ENCODE measurements around the gene ADH7.

- TF ChIP-seq, protein P1, sequence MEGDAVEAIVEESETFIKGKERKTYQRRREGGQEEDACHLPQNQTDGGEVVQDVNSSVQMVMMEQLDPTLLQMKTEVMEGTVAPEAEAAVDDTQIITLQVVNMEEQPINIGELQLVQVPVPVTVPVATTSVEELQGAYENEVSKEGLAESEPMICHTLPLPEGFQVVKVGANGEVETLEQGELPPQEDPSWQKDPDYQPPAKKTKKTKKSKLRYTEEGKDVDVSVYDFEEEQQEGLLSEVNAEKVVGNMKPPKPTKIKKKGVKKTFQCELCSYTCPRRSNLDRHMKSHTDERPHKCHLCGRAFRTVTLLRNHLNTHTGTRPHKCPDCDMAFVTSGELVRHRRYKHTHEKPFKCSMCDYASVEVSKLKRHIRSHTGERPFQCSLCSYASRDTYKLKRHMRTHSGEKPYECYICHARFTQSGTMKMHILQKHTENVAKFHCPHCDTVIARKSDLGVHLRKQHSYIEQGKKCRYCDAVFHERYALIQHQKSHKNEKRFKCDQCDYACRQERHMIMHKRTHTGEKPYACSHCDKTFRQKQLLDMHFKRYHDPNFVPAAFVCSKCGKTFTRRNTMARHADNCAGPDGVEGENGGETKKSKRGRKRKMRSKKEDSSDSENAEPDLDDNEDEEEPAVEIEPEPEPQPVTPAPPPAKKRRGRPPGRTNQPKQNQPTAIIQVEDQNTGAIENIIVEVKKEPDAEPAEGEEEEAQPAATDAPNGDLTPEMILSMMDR (conservative IDR thresholded peaks at IDR 0.05 in 1 of 2, IDR thresholded peaks at IDR 0.05 in 1 of 2; ENCODE audit: extremely low read depth in 1 of 2, insufficient read depth in 1 of 2, low read depth in 1 of 2, low read length in 2 of 2): no peak
- TF ChIP-seq EZH2 (IDR thresholded peaks at IDR 0.05; ENCODE audit: borderline replicate concordance, low read length): no peak
Observed at GRCh38 chr4:99463566-99463965, 28.4 kb upstream of the ADH7 start.

Data from mammary epithelial cell (primary cell).